Measurements from ENCODE around the gene TEAD1. TPM values are rescaled to one million over a fixed set of nuclear protein-coding genes. Genes with fewer than 3 reads are reported as not detected.

The TEAD1 gene
- total RNA-seq, 1 experiment from 2014 or later = 58.0 TPM

DNA sequence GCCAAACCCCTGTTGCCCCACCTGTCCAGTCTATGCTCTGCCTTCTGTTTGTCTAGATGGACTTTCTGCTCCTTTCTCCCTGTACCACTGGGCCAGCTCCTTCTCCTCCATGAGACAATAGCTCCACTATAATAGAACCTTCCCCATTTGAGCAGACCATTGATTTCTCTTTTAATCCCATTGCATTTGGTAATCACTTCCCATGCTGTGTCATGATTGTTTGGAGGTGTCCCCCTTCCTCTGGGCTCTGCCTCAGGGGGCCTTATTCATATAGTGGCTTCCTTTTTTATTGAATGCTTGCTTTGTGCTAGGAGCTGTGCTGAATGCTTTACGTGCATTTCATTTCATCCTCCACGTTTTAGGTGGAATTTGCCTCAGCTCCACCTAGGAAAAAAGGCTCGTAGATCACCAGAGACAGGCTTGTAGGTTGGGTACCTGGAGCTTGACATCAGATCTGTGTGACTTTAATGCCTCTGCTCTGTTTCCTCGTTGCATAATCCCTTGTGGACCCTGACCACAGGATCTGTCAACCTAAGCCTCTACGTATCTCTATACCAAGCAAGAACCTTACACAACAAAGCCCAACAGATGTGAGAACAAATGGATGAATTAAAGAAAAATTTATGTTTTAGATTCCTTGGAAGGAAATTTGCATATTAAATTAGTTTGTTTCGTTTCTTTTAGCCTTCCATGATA lies 228.7 kb downstream of the TEAD1 start:
- H3K27me3 ChIP-seq (ENCODE audit: control insufficient read depth, insufficient read depth, low read length) = no peaks in the 10 kb centered on the region
- H3K4me3 ChIP-seq (ENCODE audit: insufficient read depth, low read depth, low read length) = no peak overlapping the region
- DNase-seq = no peak
- H3K36me3 ChIP-seq (replicated peaks; ENCODE audit: control insufficient read depth, insufficient read depth, low read length) = peaks cover 3% of the 10 kb centered on the region; the same call in 1 of the 2 replicates

DNA sequence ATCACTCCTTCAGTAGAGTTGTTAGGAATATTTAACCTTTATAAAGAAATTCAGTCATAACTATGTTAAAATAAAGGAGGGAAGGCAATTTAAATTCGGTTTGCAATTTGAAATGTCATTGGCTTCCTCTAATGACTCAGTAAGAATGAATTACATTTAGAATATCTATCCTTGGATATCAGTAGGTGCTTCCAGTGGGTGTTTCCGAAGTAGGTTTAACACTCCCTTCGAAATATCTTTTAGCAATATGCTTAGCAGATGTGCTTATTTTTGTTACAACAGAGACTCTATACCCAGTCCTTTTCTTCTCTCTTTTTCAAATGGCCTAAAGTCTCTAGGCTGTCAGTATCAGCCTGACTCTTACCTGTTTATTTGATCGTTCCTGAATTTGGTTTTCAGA lies 231.2 kb downstream of the TEAD1 start:
- no peak overlapping the region for H3K4me3 ChIP-seq (ENCODE audit: insufficient read depth, low read depth, low read length)
- no peaks in the 10 kb centered on the region for H3K27me3 ChIP-seq (ENCODE audit: control insufficient read depth, insufficient read depth, low read length)
- H3K36me3 ChIP-seq (replicated peaks; ENCODE audit: control insufficient read depth, insufficient read depth, low read length) = peaks cover 3% of the 10 kb centered on the region; the same call in 1 of the 2 replicates
- DNase-seq = no peak

- no peak for DNase-seq
- Histone ChIP-seq H3K4me3 (ENCODE audit: insufficient read depth, low read depth, low read length) (no peak overlapping the region), H3K36me3 (replicated peaks; ENCODE audit: control insufficient read depth, insufficient read depth, low read length) (peaks cover 3% of the 10 kb centered on the region; the same call in 1 of the 2 replicates), H3K27me3 (ENCODE audit: control insufficient read depth, insufficient read depth, low read length) (no peaks in the 10 kb centered on the region)
Observed at GRCh38 chr11:12906501-12906900, 232.3 kb downstream of the TEAD1 start.

DNA sequence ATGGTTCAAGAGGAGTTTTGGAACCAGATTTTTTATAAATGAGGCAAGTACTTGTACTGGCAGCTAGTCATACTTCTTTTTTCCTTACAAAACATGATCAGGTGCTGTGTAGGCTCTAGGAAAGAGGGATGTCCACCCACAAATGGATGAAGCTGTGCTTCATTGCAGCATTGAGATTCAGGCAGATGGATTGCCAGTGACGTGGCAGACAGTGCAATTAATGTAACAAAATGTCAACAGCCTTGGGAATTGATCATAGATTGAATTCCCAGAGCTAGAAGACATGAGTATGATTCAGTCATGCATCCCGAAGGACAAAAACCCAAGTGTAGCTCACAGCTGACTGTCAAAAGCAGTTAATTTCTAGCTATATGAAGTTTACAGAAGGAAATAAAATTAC lies 235.7 kb downstream of the TEAD1 start:
- H3K27me3 ChIP-seq (ENCODE audit: control insufficient read depth, insufficient read depth, low read length) = no peaks in the 10 kb centered on the region
- no peak for DNase-seq
- H3K4me3 ChIP-seq (ENCODE audit: insufficient read depth, low read depth, low read length) = no peak overlapping the region
- no peaks in the 10 kb centered on the region for H3K36me3 ChIP-seq (replicated peaks; ENCODE audit: control insufficient read depth, insufficient read depth, low read length)

GRCh38 chr11:12914400-12914912 lies 240.2 kb downstream of the TEAD1 start:
- Histone ChIP-seq H3K4me3 (ENCODE audit: insufficient read depth, low read depth, low read length) (no peak overlapping the region), H3K27me3 (ENCODE audit: control insufficient read depth, insufficient read depth, low read length) (no peaks in the 10 kb centered on the region), H3K36me3 (replicated peaks; ENCODE audit: control insufficient read depth, insufficient read depth, low read length) (no peaks in the 10 kb centered on the region; the same call in none of the 2 replicates)
- DNase-seq = peak; percentile 88

- Histone ChIP-seq H3K36me3 (replicated peaks; ENCODE audit: control insufficient read depth, insufficient read depth, low read length) (no peaks in the 10 kb centered on the region; the same call in none of the 2 replicates), H3K4me3 (ENCODE audit: insufficient read depth, low read depth, low read length) (no peak overlapping the region), H3K27me3 (ENCODE audit: control insufficient read depth, insufficient read depth, low read length) (no peaks in the 10 kb centered on the region)
- DNase-seq = no peak
Observed at GRCh38 chr11:12915093-12915492, 240.9 kb downstream of the TEAD1 start.

DNA sequence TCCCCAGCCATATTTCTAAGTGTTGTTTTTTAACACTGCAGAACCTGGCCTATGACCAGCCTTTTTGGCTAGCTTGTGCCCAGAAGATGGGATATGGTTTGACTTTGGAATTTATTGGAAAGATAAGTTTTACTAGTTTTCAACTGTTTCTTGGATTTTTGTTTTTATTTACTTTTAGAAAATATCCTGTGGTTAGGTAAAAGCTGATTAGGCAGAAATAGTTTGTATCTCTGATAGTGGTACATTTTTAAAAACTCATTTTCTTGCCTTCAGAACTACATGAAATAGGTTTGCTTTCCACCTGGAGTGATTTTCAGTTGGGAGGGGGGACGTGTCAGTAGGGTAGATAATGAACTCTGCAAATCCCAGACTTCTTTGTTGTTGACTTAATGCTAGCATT lies 243.6 kb downstream of the TEAD1 start:
- no peak for DNase-seq
- no peak overlapping the region for H3K4me3 ChIP-seq (ENCODE audit: insufficient read depth, low read depth, low read length)
- no peaks in the 10 kb centered on the region; the same call in none of the 2 replicates for H3K36me3 ChIP-seq (replicated peaks; ENCODE audit: control insufficient read depth, insufficient read depth, low read length)
- no peaks in the 10 kb centered on the region for H3K27me3 ChIP-seq (ENCODE audit: control insufficient read depth, insufficient read depth, low read length)

DNA sequence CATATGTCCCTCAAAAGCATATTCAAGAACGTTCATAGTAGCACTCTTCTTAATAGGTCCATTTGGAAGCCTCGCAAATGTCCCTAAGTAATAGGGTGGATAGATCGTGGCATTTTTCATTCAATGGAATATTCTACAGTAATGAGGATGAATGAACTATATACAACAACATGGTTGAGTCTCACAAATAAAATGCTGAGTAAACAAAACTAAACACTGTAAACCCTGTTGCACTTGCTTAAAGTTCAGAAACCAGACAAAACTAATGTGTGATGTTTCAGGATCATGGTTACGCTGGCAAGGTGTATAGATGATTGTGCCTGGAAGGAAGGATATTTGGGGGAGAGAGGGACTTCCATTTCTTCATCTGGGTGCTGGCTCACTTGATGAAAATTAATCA lies 244.4 kb downstream of the TEAD1 start:
- H3K4me3 ChIP-seq (ENCODE audit: insufficient read depth, low read depth, low read length) = no peak overlapping the region
- no peaks in the 10 kb centered on the region; the same call in none of the 2 replicates for H3K36me3 ChIP-seq (replicated peaks; ENCODE audit: control insufficient read depth, insufficient read depth, low read length)
- DNase-seq = no peak
- H3K27me3 ChIP-seq (ENCODE audit: control insufficient read depth, insufficient read depth, low read length) = no peaks in the 10 kb centered on the region

GRCh38 chr11:12922418-12922817 lies 248.2 kb downstream of the TEAD1 start:
- Histone ChIP-seq H3K27me3 (ENCODE audit: control insufficient read depth, insufficient read depth, low read length) (no peaks in the 10 kb centered on the region), H3K36me3 (replicated peaks; ENCODE audit: control insufficient read depth, insufficient read depth, low read length) (peaks cover 2% of the 10 kb centered on the region), H3K4me3 (ENCODE audit: insufficient read depth, low read depth, low read length) (no peak overlapping the region)
- DNase-seq = no peak

- no peak overlapping the region for H3K4me3 ChIP-seq (ENCODE audit: insufficient read depth, low read depth, low read length)
- no peaks in the 10 kb centered on the region for H3K27me3 ChIP-seq (ENCODE audit: control insufficient read depth, insufficient read depth, low read length)
- no peak for DNase-seq
- peaks cover 2% of the 10 kb centered on the region for H3K36me3 ChIP-seq (replicated peaks; ENCODE audit: control insufficient read depth, insufficient read depth, low read length)
Observed at GRCh38 chr11:12922980-12923507, 248.8 kb downstream of the TEAD1 start.

GRCh38 chr11:12924650-12925049 lies 250.4 kb downstream of the TEAD1 start:
- peaks cover 2% of the 10 kb centered on the region for H3K36me3 ChIP-seq (replicated peaks; ENCODE audit: control insufficient read depth, insufficient read depth, low read length)
- no peak overlapping the region for H3K4me3 ChIP-seq (ENCODE audit: insufficient read depth, low read depth, low read length)
- DNase-seq = no peak
- H3K27me3 ChIP-seq (ENCODE audit: control insufficient read depth, insufficient read depth, low read length) = no peaks in the 10 kb centered on the region

DNA sequence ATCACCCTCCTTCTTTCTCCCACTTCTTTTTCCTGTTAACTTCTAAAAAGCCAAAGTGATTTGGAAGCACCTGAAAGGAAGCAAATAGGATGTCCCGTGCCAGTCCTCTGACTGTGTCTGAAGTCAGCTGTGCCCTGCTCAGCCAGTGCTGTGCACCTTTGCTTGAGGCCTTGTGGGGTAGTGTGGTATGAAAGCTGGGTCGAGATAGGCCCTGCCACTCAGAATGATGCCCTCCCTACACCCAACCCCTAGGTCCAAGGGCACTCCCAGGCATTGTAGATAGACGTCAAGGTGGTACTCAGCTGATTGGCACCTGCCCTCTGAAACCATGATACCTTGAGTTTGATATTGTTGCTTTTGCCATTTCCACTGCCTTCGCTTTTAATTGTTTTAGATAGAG lies 251.3 kb downstream of the TEAD1 start:
- Histone ChIP-seq H3K27me3 (ENCODE audit: control insufficient read depth, insufficient read depth, low read length) (no peaks in the 10 kb centered on the region), H3K36me3 (replicated peaks; ENCODE audit: control insufficient read depth, insufficient read depth, low read length) (peaks cover 2% of the 10 kb centered on the region), H3K4me3 (ENCODE audit: insufficient read depth, low read depth, low read length) (no peak overlapping the region)
- DNase-seq = no peak

DNA sequence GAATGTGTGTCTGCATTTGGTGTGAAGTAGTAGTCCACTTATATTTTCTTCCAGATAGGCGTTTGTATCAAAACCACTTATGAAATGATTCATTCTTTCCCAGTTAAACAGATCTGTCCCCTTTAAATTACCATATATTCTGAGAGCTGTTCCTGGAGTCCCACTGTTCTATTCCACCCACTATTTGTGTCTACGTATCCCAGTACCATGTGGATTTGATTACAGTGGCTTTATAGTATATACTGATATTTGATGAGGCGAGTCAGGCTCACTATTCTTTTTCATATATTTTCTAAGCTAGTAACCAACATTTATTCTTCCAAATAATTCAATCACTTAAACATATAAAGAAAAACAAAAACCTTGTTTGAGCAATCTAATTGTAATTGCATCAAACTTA lies 253.0 kb downstream of the TEAD1 start:
- H3K36me3 ChIP-seq (replicated peaks; ENCODE audit: control insufficient read depth, insufficient read depth, low read length) = peaks cover 2% of the 10 kb centered on the region
- no peak overlapping the region for H3K4me3 ChIP-seq (ENCODE audit: insufficient read depth, low read depth, low read length)
- H3K27me3 ChIP-seq (ENCODE audit: control insufficient read depth, insufficient read depth, low read length) = no peaks in the 10 kb centered on the region
- no peak for DNase-seq

DNA sequence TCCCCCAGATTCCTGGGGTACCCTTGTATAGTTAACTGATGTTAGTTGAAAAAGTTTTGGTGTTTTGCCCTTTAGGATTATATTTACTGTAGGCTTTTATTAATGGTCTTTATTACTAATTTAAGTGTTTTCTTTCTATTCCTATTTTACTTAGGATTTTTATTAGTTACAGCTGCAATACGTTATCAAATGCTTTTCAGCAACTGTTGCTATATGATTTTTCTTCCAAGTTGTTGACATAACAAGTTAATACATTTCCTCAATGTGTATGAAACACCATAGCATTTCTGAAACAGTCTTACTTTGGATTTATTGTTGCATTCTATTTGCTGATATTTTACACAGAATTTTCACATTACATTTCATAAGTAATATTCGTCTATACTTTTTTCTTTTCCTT lies 253.7 kb downstream of the TEAD1 start:
- H3K36me3 ChIP-seq (replicated peaks; ENCODE audit: control insufficient read depth, insufficient read depth, low read length) = peaks cover 2% of the 10 kb centered on the region
- H3K4me3 ChIP-seq (ENCODE audit: insufficient read depth, low read depth, low read length) = no peak overlapping the region
- DNase-seq = no peak
- no peaks in the 10 kb centered on the region for H3K27me3 ChIP-seq (ENCODE audit: control insufficient read depth, insufficient read depth, low read length)

DNA sequence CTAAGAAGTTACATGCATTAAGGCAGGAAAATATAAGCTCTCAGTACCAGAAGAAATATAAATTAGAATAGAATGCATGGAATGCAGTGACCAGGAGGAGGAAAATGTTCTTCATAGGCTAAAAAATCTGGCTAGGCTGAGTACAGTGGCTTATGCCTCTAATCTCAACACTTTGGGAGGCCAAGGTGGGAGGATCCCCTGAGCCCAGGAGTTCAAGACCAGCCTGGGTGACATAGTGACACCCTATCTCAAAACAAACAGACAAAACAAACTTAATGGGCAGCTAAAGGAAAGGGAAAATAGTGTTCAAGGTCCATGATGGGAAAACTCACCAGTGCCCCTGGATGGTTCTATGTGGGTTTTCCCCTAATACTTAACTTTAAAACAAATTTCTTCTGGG lies 256.6 kb downstream of the TEAD1 start:
- H3K36me3 ChIP-seq (replicated peaks; ENCODE audit: control insufficient read depth, insufficient read depth, low read length) = peaks cover 1% of the 10 kb centered on the region
- no peak for DNase-seq
- H3K27me3 ChIP-seq (ENCODE audit: control insufficient read depth, insufficient read depth, low read length) = no peaks in the 10 kb centered on the region
- no peak overlapping the region for H3K4me3 ChIP-seq (ENCODE audit: insufficient read depth, low read depth, low read length)

Measured in H7 (cell line).